Measurements from ENCODE around the gene GREM2. TPM values are rescaled to one million over a fixed set of nuclear protein-coding genes. Genes with fewer than 3 reads are reported as not detected.

The GREM2 gene
- total and polyA plus RNA-seq, 2 donors (not counting 3 experiments of a cell fraction or from before 2014, with no cell fraction given), result not detected

DNA sequence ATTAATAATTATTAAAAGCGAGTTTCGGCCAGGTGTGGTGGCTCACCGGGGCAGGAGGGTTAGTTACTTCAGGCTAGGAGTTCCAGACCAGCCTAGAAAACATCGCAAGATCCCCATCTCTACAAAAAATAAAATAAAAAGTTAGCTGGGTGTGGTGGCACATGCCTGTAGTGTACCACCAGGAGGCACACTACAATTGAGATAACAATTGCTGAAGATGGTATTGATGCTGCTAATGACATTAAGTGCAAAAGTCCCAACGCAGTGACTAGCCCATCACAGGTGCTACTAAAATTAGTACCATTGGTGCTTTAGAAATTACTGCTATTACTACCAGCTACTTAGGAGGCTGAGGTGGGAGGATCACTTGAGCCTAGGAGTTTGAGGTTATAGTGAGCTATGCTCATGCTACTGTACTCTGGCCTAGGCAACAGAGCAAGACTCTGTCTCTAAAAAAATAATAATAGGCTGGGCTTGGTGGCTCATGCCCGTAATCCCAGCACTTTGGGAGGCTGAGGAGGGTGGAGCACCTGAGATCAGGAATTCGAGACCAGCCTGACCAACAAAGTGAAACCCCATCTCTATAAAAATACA is 156.6 kb downstream of the GREM2 start:
- no peaks in the 10 kb centered on the region for H3K36me3 ChIP-seq (ENCODE audit: control insufficient read depth in 2 of 2, extremely low read depth in 1 of 2, insufficient read depth in 2 of 2, low read length in 2 of 2)
- TF ChIP-seq, protein P1, sequence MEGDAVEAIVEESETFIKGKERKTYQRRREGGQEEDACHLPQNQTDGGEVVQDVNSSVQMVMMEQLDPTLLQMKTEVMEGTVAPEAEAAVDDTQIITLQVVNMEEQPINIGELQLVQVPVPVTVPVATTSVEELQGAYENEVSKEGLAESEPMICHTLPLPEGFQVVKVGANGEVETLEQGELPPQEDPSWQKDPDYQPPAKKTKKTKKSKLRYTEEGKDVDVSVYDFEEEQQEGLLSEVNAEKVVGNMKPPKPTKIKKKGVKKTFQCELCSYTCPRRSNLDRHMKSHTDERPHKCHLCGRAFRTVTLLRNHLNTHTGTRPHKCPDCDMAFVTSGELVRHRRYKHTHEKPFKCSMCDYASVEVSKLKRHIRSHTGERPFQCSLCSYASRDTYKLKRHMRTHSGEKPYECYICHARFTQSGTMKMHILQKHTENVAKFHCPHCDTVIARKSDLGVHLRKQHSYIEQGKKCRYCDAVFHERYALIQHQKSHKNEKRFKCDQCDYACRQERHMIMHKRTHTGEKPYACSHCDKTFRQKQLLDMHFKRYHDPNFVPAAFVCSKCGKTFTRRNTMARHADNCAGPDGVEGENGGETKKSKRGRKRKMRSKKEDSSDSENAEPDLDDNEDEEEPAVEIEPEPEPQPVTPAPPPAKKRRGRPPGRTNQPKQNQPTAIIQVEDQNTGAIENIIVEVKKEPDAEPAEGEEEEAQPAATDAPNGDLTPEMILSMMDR (IDR thresholded peaks at IDR 0.05; ENCODE audit: extremely low read depth in 1 of 2, insufficient read depth in 1 of 2, low read depth in 1 of 2, low read length in 2 of 2), result no peak
- TF ChIP-seq EZH2 (IDR thresholded peaks at IDR 0.05; ENCODE audit: borderline replicate concordance, low read depth, low read length, severe bottlenecking), result no peak
- no peak for TF ChIP-seq GATA2 (IDR thresholded peaks at IDR 0.05; ENCODE audit: insufficient read depth, insufficient read length, low read depth, low read length)
- no peak for TF ChIP-seq MAX (IDR thresholded peaks at IDR 0.05; ENCODE audit: insufficient read depth, insufficient read length)
- TF ChIP-seq POLR2A (IDR thresholded peaks at IDR 0.05; ENCODE audit: low read depth, low read length), result no peak
- TF ChIP-seq MYC (IDR thresholded peaks at IDR 0.05; ENCODE audit: low read depth, low read length), result no peak
- TF ChIP-seq JUN (IDR thresholded peaks at IDR 0.05; ENCODE audit: borderline replicate concordance, insufficient read depth, insufficient read length, low read depth), result no peak
- no peak for TF ChIP-seq FOS (IDR thresholded peaks at IDR 0.05; ENCODE audit: borderline replicate concordance, insufficient read depth, low read length)
- no peak for TF ChIP-seq POLR2AphosphoS5 (IDR thresholded peaks at IDR 0.05; ENCODE audit: insufficient read depth, low read depth, low read length)
- no peaks in the 10 kb centered on the region for H3K9me3 ChIP-seq (replicated peaks; ENCODE audit: control insufficient read depth, insufficient read depth, low read length)
- ChIA-PET POLR2A (no interaction called here), CTCF (no interaction called here)
- H3K79me2 ChIP-seq (ENCODE audit: control insufficient read depth, insufficient read depth, low read length), result no peaks in the 10 kb centered on the region
- H3K27me3 ChIP-seq (ENCODE audit: control insufficient read depth in 2 of 2, insufficient read depth in 2 of 2, low read length in 2 of 2), result no peaks in the 10 kb centered on the region
- H4K20me1 ChIP-seq (replicated peaks; ENCODE audit: control insufficient read depth, extremely low read depth, insufficient read depth, low read length), result no peaks in the 10 kb centered on the region
- DNase-seq (ENCODE audit: low read depth, low spot score) (no peak), FAIRE-seq (no peak)
- intact Hi-C loops (cut with micrococcal nuclease), result loop anchor here (10.0 kb wide), 1 partner anchor 159 kb away; the partner anchor contains the start of gene GREM2
- H3K9ac ChIP-seq (replicated peaks; ENCODE audit: extremely low read depth, insufficient read depth, low read length), result no peak overlapping the region
- BruUV-seq (replicated peaks), result no TSS peak
- H3K9me1 ChIP-seq (replicated peaks; ENCODE audit: control insufficient read depth, extremely low read depth, insufficient read depth, low read length), result no peaks in the 10 kb centered on the region
- H3K4me2 ChIP-seq (ENCODE audit: insufficient read depth, low read length), result no peak overlapping the region
- H3K4me1 ChIP-seq (ENCODE audit: control insufficient read depth, extremely low read depth, insufficient read depth, low read length), result no peaks in the 10 kb centered on the region
- H2AFZ ChIP-seq (ENCODE audit: low read depth, low read length), result no peak overlapping the region
- no peak overlapping the region for H3K27ac ChIP-seq (ENCODE audit: insufficient read depth, low read depth, low read length)
- dilution Hi-C loops (cut with MboI; ENCODE audit: extremely low pct_ligation_motif_present, low sequenced_read_pairs), result no loop called here
- H3K4me3 ChIP-seq (replicated peaks in 1 of 3; ENCODE audit: insufficient read depth in 1 of 3, low read depth in 1 of 3, low read length in 3 of 3), result no peak overlapping the region
